Colonic mucosa (tissue), 4 donors: ENCODE results near the gene SLC2A13. TPM values are rescaled to one million over a fixed set of nuclear protein-coding genes. Genes with fewer than 3 reads are reported as not detected.

Experiments used
- DNase-seq: peaks from one replicate; pipeline ENCODE4 v3.0.0-alpha.2; 2020
- H3K27ac ChIP-seq: fragments of 200-600 bp; one replicate; pipeline ENCODE4 v1.8.0; 2021
- H3K27me3 ChIP-seq: fragments of 200-600 bp; one replicate; pipeline ENCODE4 v1.8.0; 2021
- H3K36me3 ChIP-seq: fragments of 200-600 bp; one replicate; pipeline ENCODE4 v1.8.0; 2021
- H3K4me1 ChIP-seq: fragments of 200-600 bp; one replicate; pipeline ENCODE4 v1.8.0; 2021; ENCODE audit warnings: mild to moderate bottlenecking
- H3K4me3 ChIP-seq: fragments of 200-600 bp; one replicate; pipeline ENCODE4 v1.8.0; 2021
- H3K9ac ChIP-seq, 2 donors: one replicate each; pipeline ENCODE4 v1.7.0; 2013; ENCODE audit warnings: control low read depth in 2 of 2, low read depth in 2 of 2, low read length in 2 of 2
- H3K9me3 ChIP-seq: fragments of 200-600 bp; one replicate; pipeline ENCODE4 v1.8.0; 2021
- intact Hi-C: fragments of 100-400 bp; cut with DNase I; formaldehyde crosslinking; loops from one replicate; pipeline ENCODE4 v1.14.1; 2022
- total RNA-seq, 2 donors: library from RNA; stranded (reverse); fragmentation: NEBNext Ultra II Directional in 1 of 2; extraction: Animal tissue kit (Norgen Biotek cat#: 25700) in 1 of 2; gene quantifications; one replicate each; pipeline ENCODE4 v1.2.1, GENCODE V29; 2021
- TF ChIP-seq, protein P1 (sequence below): fragments of 200-600 bp; IDR thresholded peaks from one replicate; pipeline ENCODE4 v1.8.0; 2022; ENCODE audit warnings: antibody characterized with exemption, mild to moderate bottlenecking
- donor health status: healthy.
- donor health status: DM: no; HTN: no; CAD: no.
- donor health status: DM: no; HTN: no; CAD: no.

The SLC2A13 gene
- total RNA-seq, 2 donors from 2014 or later: 19.2 to 39.0 TPM

DNA sequence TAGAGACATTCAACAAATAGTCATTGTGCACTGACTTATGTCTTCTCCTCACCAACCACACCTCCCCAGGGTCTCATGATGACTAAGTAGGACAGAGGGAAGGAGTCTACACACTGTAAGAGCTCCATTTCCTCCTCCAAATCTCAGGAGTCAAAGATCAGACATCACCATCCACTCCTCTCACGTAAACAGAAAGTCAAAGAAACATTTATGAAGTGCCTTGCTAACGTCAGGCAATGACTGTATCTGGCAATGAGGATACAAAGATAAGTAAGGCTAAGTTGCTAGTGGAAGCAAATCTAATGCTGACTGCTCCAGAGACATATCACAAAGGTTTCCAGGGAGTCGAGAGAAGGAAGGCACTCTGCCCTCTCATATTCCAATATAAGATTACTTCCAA is 88.9 kb downstream of the SLC2A13 start:
- TF ChIP-seq, protein P1, sequence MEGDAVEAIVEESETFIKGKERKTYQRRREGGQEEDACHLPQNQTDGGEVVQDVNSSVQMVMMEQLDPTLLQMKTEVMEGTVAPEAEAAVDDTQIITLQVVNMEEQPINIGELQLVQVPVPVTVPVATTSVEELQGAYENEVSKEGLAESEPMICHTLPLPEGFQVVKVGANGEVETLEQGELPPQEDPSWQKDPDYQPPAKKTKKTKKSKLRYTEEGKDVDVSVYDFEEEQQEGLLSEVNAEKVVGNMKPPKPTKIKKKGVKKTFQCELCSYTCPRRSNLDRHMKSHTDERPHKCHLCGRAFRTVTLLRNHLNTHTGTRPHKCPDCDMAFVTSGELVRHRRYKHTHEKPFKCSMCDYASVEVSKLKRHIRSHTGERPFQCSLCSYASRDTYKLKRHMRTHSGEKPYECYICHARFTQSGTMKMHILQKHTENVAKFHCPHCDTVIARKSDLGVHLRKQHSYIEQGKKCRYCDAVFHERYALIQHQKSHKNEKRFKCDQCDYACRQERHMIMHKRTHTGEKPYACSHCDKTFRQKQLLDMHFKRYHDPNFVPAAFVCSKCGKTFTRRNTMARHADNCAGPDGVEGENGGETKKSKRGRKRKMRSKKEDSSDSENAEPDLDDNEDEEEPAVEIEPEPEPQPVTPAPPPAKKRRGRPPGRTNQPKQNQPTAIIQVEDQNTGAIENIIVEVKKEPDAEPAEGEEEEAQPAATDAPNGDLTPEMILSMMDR: no peak
- H3K27ac ChIP-seq: peak overlapping the region; percentile 67
- H3K9ac ChIP-seq: peak overlapping the region in 1 of 2 donors; percentile 27
- no peak overlapping the region for H3K4me3 ChIP-seq
- DNase-seq: peak; percentile 36
- intact Hi-C loops: no loop called here
- H3K4me1 ChIP-seq: peaks cover 14% of the 10 kb centered on the region
- no peaks in the 10 kb centered on the region for H3K27me3 ChIP-seq
- no peaks in the 10 kb centered on the region for H3K9me3 ChIP-seq
- H3K36me3 ChIP-seq: no peaks in the 10 kb centered on the region

DNA sequence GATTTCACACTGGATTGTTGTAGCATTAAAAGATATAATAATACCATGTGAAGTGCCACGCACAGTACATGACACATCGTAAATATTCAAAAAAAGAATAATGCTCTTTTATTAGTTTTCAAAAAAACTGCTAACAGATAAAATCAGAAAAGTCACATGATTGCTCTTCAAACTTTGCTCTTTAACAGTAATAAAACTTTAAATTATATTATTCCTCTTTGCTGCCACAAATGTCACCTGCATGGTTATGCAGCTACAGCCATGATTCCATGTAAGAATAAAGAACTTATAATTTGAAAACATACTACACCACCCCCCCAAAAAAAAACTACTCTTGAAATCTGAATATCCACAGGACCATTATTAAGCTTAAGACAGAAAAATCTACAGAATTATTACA is 90.0 kb downstream of the SLC2A13 start:
- no peaks in the 10 kb centered on the region for H3K36me3 ChIP-seq
- TF ChIP-seq, protein P1: no peak
- no peak for DNase-seq
- H3K9me3 ChIP-seq: no peaks in the 10 kb centered on the region
- H3K9ac ChIP-seq: no peak overlapping the region
- intact Hi-C loops: no loop called here
- peaks cover 14% of the 10 kb centered on the region for H3K4me1 ChIP-seq
- H3K27ac ChIP-seq: peak overlapping the region; percentile 68
- no peak overlapping the region for H3K4me3 ChIP-seq
- no peaks in the 10 kb centered on the region for H3K27me3 ChIP-seq

DNA sequence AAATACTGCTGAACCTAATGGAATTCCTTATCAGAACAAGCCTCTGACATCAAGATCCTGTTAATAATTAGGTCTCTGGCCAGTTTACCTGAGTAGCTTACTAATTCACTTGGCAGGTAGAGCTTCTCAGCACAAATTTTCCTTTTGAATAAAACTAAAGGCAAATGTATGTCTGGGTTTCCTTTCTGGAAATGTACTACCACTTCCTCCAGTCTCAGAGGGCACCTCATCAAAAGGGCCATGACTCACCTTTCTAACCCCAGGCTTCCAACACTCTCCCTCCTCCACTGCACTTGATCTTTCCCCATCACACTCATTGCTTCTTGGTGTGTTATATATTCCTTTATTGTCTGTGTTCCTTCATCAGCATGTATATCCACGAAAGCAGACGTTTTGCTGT is 90.5 kb downstream of the SLC2A13 start:
- Histone ChIP-seq H3K27ac (peak overlapping the region; percentile 68), H3K27me3 (no peaks in the 10 kb centered on the region), H3K4me1 (peaks cover 14% of the 10 kb centered on the region), H3K4me3 (no peak overlapping the region), H3K9ac (no peak overlapping the region), H3K36me3 (no peaks in the 10 kb centered on the region), H3K9me3 (no peaks in the 10 kb centered on the region)
- intact Hi-C loops: no loop called here
- TF ChIP-seq, protein P1: no peak
- no peak for DNase-seq

DNA sequence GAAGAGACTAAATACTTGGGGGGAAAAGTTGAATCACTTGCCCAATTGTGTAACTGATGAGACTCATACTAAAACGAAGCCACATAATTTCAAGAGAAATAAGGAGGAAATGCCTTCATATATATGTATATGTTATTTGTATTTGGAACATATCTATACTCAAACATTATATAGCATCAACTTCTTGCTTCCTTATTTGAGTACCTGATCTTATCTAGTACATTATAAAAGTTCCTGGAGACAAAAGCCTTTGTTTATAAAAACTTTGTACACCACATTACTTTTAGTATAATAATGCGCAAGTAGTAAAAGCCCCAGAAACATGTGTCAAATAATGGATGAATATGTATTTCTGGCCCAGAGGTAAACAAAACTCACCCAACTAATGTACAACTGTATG is 92.0 kb downstream of the SLC2A13 start:
- Histone ChIP-seq H3K4me3 (no peak overlapping the region), H3K4me1 (peaks cover 14% of the 10 kb centered on the region), H3K36me3 (no peaks in the 10 kb centered on the region), H3K27ac (peak overlapping the region; percentile 68), H3K9ac (no peak overlapping the region), H3K27me3 (no peaks in the 10 kb centered on the region), H3K9me3 (no peaks in the 10 kb centered on the region)
- TF ChIP-seq, protein P1: no peak
- DNase-seq: no peak
- intact Hi-C loops: no loop called here

DNA sequence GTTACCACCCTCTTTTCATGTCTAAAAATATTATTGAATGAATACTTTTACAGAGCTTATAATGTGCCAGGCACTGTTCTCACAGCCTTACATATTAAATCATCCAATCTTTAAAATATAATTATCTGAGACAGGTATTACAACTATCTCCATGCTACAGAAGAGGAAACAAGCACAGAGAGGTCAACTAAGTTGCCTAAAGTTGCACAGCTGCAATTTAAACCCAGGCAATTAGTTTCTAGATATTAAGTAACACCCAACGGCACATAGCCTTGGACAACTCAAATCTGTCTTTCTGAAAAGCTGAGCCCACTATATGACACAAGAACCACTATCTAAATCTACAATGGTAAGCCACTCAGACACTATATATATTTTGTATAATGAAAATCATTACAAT is 92.6 kb downstream of the SLC2A13 start:
- intact Hi-C loops: no loop called here
- H3K27ac ChIP-seq: peak overlapping the region; percentile 68
- H3K36me3 ChIP-seq: no peaks in the 10 kb centered on the region
- H3K27me3 ChIP-seq: no peaks in the 10 kb centered on the region
- H3K4me3 ChIP-seq: no peak overlapping the region
- DNase-seq: no peak
- no peaks in the 10 kb centered on the region for H3K9me3 ChIP-seq
- TF ChIP-seq, protein P1: no peak
- H3K4me1 ChIP-seq: peaks cover 14% of the 10 kb centered on the region
- H3K9ac ChIP-seq: no peak overlapping the region

- Histone ChIP-seq H3K36me3 (no peaks in the 10 kb centered on the region), H3K4me1 (peaks cover 14% of the 10 kb centered on the region), H3K9me3 (no peaks in the 10 kb centered on the region), H3K9ac (no peak overlapping the region), H3K27me3 (no peaks in the 10 kb centered on the region), H3K27ac (peak overlapping the region; percentile 68), H3K4me3 (no peak overlapping the region)
- intact Hi-C loops: no loop called here
- no peak for DNase-seq
- TF ChIP-seq, protein P1: no peak
These were observed 93.2 kb downstream of the SLC2A13 start for GRCh38 chr12:40012711-40013110.
